Prostate gland (tissue), 2 donors: ENCODE data around the gene WDR55. TPM values are rescaled to one million over a fixed set of nuclear protein-coding genes. Genes with fewer than 3 reads are reported as not detected.
"Not testable (repeated sequence)": the region's sequence is repeated elsewhere in the genome, so short reads cannot be mapped to it uniquely, and the experiment has no call there.

Source experiments
- DNase-seq: peaks from one replicate; pipeline ENCODE4 v3.0.0-alpha.2; 2019; ENCODE audit warnings: low spot score
- H3K27ac ChIP-seq, 2 donors: fragments of 200-600 bp; sonication (generic); 2 replicates each; pipeline ENCODE4 v1.5.1; 2017 to 2019
- H3K27me3 ChIP-seq: fragments of 200-600 bp; sonication (generic); replicated peaks from 2 replicates; pipeline ENCODE4 v1.5.1; 2019; ENCODE audit not compliant: insufficient read depth
- H3K36me3 ChIP-seq, 2 donors: fragments of 200-600 bp; sonication (generic); 1 replicate in 1 of 2; 2 replicates in 1 of 2; pipeline versions ENCODE4 v1.5.1 to v1.8.1; 2017 to 2019
- H3K4me1 ChIP-seq: fragments of 200-600 bp; sonication (generic); replicated peaks from 2 replicates; pipeline ENCODE4 v1.5.1; 2019
- H3K4me3 ChIP-seq, 2 donors: fragments of 200-600 bp; sonication (generic); 2 replicates each; pipeline ENCODE4 v1.5.1; 2017 to 2019
- H3K9me3 ChIP-seq: fragments of 200-600 bp; sonication (generic); 2 replicates; pipeline ENCODE4 v1.5.1; 2017
- POLR2A ChIP-seq: fragments of 450-650 bp; IDR thresholded peaks from one replicate; pipeline ENCODE4 v1.6.1; 2016; ENCODE audit warnings: antibody characterized with exemption, mild to moderate bottlenecking
- POLR2AphosphoS5 ChIP-seq: sonication (generic); formaldehyde crosslinking; IDR thresholded peaks from one replicate; pipeline ENCODE4 v1.6.1; 2017; ENCODE audit warnings: antibody characterized with exemption
- WGBS: methylation state at CpG from one replicate; pipeline ENCODE4 v1.1.5; 2018; 5-methylcytosine and 5-hydroxymethylcytosine counted together
- intact Hi-C: fragments of 100-400 bp; cut with DNase I; formaldehyde crosslinking; loops from one replicate; pipeline ENCODE4 v1.14.2; 2022
- microRNA-seq: library from miRNA; unstranded; fragments of <30 nt; microRNA quantifications from one replicate; pipeline ENCODE4, GENCODE V29; 2016
- small RNA-seq, 2 donors: library from RNA; depleted of rRNA; stranded (forward); fragments of <200 nt; gene quantifications; one replicate each; pipeline ENCODE3, GENCODE V24; 2016
- total RNA-seq, 2 donors: library from RNA; depleted of rRNA; stranded (reverse); fragments of >200 nt; gene quantifications; one replicate each; pipeline ENCODE4 v1.1.0, GENCODE V29; 2016
- TF ChIP-seq, protein P1 (sequence below), 4 experiments: fragments of 200-600 bp in 2 of 4; fragments of 450-650 bp in 2 of 4; sonication (generic) in 2 of 4; IDR thresholded peaks; 1 replicate in 3 of 4; 2 replicates in 1 of 4; pipeline ENCODE4 v1.5.1; 2016 to 2019; ENCODE audit warnings: antibody characterized with exemption in 4 of 4, mild to moderate bottlenecking in 2 of 4, moderate library complexity in 2 of 4

The WDR55 gene
- total RNA-seq, 2 donors from 2014 or later, result 23.2 to 26.2 TPM

- H3K4me1 ChIP-seq, result no peaks in the 10 kb centered on the region
- no peaks in the 10 kb centered on the region for H3K9me3 ChIP-seq
- no peaks in the 10 kb centered on the region for H3K36me3 ChIP-seq
- H3K27me3 ChIP-seq, result no peaks in the 10 kb centered on the region
- H3K4me3 ChIP-seq, result no peak overlapping the region
- no peak for DNase-seq
- TF ChIP-seq POLR2A (no peak), POLR2AphosphoS5 (no peak)
- TF ChIP-seq, protein P1, sequence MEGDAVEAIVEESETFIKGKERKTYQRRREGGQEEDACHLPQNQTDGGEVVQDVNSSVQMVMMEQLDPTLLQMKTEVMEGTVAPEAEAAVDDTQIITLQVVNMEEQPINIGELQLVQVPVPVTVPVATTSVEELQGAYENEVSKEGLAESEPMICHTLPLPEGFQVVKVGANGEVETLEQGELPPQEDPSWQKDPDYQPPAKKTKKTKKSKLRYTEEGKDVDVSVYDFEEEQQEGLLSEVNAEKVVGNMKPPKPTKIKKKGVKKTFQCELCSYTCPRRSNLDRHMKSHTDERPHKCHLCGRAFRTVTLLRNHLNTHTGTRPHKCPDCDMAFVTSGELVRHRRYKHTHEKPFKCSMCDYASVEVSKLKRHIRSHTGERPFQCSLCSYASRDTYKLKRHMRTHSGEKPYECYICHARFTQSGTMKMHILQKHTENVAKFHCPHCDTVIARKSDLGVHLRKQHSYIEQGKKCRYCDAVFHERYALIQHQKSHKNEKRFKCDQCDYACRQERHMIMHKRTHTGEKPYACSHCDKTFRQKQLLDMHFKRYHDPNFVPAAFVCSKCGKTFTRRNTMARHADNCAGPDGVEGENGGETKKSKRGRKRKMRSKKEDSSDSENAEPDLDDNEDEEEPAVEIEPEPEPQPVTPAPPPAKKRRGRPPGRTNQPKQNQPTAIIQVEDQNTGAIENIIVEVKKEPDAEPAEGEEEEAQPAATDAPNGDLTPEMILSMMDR (IDR thresholded peaks at IDR 0.05), result no peak
- 87% methylated on average over 1 of the region's 1 CpG for WGBS
- intact Hi-C loops, result loop anchor here (10.0 kb wide), 1 partner anchor 339 kb away; no protein-coding TSS in a partner anchor
- no peak overlapping the region for H3K27ac ChIP-seq
Measured at GRCh38 chr5:140713562-140714094, 48.9 kb downstream of the WDR55 start.

DNA sequence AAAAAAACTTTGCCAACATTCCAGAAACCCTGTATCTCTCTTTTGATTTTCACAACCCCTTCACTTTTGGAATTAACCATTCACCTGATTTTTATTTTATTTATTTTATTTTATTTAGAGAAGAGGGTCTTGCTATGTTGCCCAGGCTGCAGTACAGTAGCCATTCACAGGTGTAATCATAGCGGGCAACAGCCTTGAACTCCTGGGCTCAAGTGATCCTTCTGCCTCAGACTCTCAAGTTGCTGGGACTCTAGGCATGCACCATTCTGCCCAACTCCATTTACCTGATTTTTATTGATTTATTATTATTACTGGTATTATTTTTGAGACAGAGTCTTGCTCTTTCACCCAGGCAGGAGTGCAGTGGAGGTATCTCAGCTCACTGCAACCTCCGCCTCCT, 51.5 kb downstream of the WDR55 start:
- H3K4me1 ChIP-seq, H3K27me3 ChIP-seq, H3K9me3 ChIP-seq, H3K4me3 ChIP-seq, DNase-seq, H3K27ac ChIP-seq, H3K36me3 ChIP-seq: not testable (repeated sequence)
- WGBS, result 95% methylated on average over 2 of the region's 2 CpGs
- intact Hi-C loops, result loop anchor here (10.0 kb wide), 1 partner anchor 341 kb away; no protein-coding TSS in a partner anchor

- intact Hi-C loops, result loop anchor here (10.0 kb wide), 1 partner anchor 343 kb away; no protein-coding TSS in a partner anchor
- no peaks in the 10 kb centered on the region for H3K36me3 ChIP-seq
- no peaks in the 10 kb centered on the region for H3K9me3 ChIP-seq
- H3K27me3 ChIP-seq, result no peaks in the 10 kb centered on the region
- TF ChIP-seq, protein P1 (IDR thresholded peaks at IDR 0.05), result no peak
- TF ChIP-seq POLR2AphosphoS5 (no peak), POLR2A (no peak)
- H3K4me3 ChIP-seq, result no peak overlapping the region
- no peak for DNase-seq
- peak overlapping the region; percentile 14 for H3K27ac ChIP-seq
- 47% methylated on average over 7 of the region's 7 CpGs for WGBS
- H3K4me1 ChIP-seq, result no peaks in the 10 kb centered on the region
Measured at GRCh38 chr5:140718266-140718592, 53.5 kb downstream of the WDR55 start.

DNA sequence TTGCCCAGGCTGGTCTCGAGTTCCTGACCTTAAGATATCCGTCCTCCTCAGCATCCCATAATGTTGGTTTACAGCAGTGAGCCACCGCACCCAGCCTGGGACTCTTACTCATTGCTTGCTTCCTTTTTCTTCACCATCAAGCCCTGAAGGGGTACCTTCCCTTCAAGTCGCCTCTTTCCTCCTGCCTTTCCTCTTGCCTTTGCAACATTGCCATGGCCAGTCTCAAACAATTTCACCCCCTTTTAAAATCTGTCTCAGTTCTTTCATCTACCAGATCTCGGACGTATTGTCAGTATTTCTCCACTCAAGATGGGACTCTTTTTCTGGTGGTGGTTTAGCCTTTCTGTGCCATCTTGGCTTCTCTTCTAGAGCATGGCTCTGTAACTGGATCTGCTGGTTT, 56.0 kb downstream of the WDR55 start:
- H3K4me1 ChIP-seq, H3K36me3 ChIP-seq, H3K9me3 ChIP-seq, H3K27ac ChIP-seq, H3K4me3 ChIP-seq, DNase-seq, intact Hi-C loops, H3K27me3 ChIP-seq: not testable (repeated sequence)
- 44% methylated on average over 6 of the region's 6 CpGs for WGBS

DNA sequence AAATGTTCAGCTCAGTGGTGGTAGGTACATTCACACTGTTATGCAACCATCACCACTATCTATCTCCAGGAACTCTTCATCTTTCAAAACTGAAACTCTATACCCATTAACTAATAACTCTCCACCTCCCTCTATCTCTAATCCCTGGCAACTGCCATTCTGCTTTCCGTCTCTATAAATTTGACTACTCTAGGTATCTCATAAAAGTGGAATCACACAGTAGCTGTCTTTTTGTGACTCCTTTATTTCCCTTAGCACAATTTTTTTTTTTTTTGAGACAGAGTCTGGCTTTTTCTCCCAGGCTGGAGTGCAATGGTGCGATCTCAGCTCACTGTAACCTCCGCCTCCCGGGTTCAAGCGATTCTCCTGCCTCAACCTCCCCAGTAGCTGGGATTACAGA, 56.7 kb downstream of the WDR55 start:
- H3K36me3 ChIP-seq, intact Hi-C loops, DNase-seq, H3K4me3 ChIP-seq, H3K27me3 ChIP-seq, H3K9me3 ChIP-seq, H3K4me1 ChIP-seq, H3K27ac ChIP-seq: not testable (repeated sequence)
- 68% methylated on average over 5 of the region's 5 CpGs for WGBS

Small RNA genes lying within 50 kb of the gene (microRNA-seq; reads per million reads assigned to microRNA genes)
- gene MIR3655, result 0.75 reads per million

Small RNA genes lying within 50 kb of the gene (small RNA-seq; reads per million reads assigned to genes)
- gene VTRNA1-1 (60.3 to 66.6 reads per million in 2 donors), gene VTRNA1-2 (1.6 to 3.0 reads per million in 2 donors)

Other genes starting within 250 kb of the WDR55 start
- gene EIF4EBP3, start 117.2 kb upstream of the WDR55 start, total RNA-seq, result 10 to 100 TPM; 28.3 to 41.4 TPM
- 10 to 100 TPM; 31.6 to 33.6 TPM for gene SRA1, start 107.4 kb upstream of the WDR55 start, total RNA-seq
- gene APBB3, start 100.3 kb upstream of the WDR55 start, total RNA-seq, result 10 to 100 TPM; 23.7 to 70.7 TPM
- 100 to 1,000 TPM in 1 of 2 donors, 10 to 100 TPM in 1; 61.8 to 107 TPM for gene SLC35A4, start 100.1 kb upstream of the WDR55 start, total RNA-seq
- 10 to 100 TPM; 22.9 to 56.5 TPM for gene CD14, start 31.7 kb upstream of the WDR55 start, total RNA-seq
- 100 to 1,000 TPM in 1 of 2 donors, 10 to 100 TPM in 1; 45.6 to 124 TPM for gene TMCO6, start 25.5 kb upstream of the WDR55 start, total RNA-seq
- 100 to 1,000 TPM in 1 of 2 donors, 10 to 100 TPM in 1; 91.2 to 117 TPM for gene NDUFA2, start 17.3 kb upstream of the WDR55 start, total RNA-seq
- gene IK, start 17.1 kb upstream of the WDR55 start, total RNA-seq, result 100 to 1,000 TPM; 127 to 145 TPM
- gene DND1, start 8.7 kb downstream of the WDR55 start, total RNA-seq, result 10 to 100 TPM in 1 of 2 donors, under 1 TPM in 1; 0.36 to 26.2 TPM
- gene HARS1, start 26.5 kb downstream of the WDR55 start, total RNA-seq, result 10 to 100 TPM; 37.3 to 54.3 TPM
- gene HARS2, start 26.6 kb downstream of the WDR55 start, total RNA-seq, result 10 to 100 TPM; 23.9 to 28.1 TPM
- 10 to 100 TPM; 26.0 to 36.8 TPM for gene ZMAT2, start 35.5 kb downstream of the WDR55 start, total RNA-seq
- gene PCDHA1, start 121.2 kb downstream of the WDR55 start, total RNA-seq, result under 1 TPM in 1 of 2 donors, not detected in 1; 0.85 TPM
- under 1 TPM in 1 of 2 donors, not detected in 1; 0.80 TPM for gene PCDHA2, start 129.9 kb downstream of the WDR55 start, total RNA-seq
- gene PCDHA3, start 136.2 kb downstream of the WDR55 start, total RNA-seq, result 1 to 10 TPM in 1 of 2 donors, under 1 TPM in 1; 0.09 to 1.0 TPM
- 1 to 10 TPM; 2.3 to 2.4 TPM for gene PCDHA4, start 142.2 kb downstream of the WDR55 start, total RNA-seq
- under 1 TPM in 1 of 2 donors, not detected in 1; 0.14 TPM for gene PCDHA5, start 156.7 kb downstream of the WDR55 start, total RNA-seq
- gene PCDHA6, start 163.1 kb downstream of the WDR55 start, total RNA-seq, result 1 to 10 TPM; 1.9 to 2.2 TPM
- gene PCDHA7, start 169.4 kb downstream of the WDR55 start, total RNA-seq, result under 1 TPM; 0.23 to 0.46 TPM
- gene PCDHA8, start 176.3 kb downstream of the WDR55 start, total RNA-seq, result under 1 TPM; 0.17 to 0.36 TPM
- gene PCDHA9, start 183.5 kb downstream of the WDR55 start, total RNA-seq, result under 1 TPM; 0.14 to 0.51 TPM
- 1 to 10 TPM; 1.0 to 2.2 TPM for gene PCDHA10, start 191.0 kb downstream of the WDR55 start, total RNA-seq
- 1 to 10 TPM in 1 of 2 donors, under 1 TPM in 1; 0.85 to 1.5 TPM for gene PCDHA11, start 204.1 kb downstream of the WDR55 start, total RNA-seq
- gene PCDHA12, start 210.4 kb downstream of the WDR55 start, total RNA-seq, result under 1 TPM; 0.40 to 0.50 TPM
- gene PCDHA13, start 217.2 kb downstream of the WDR55 start, total RNA-seq, result 1 to 10 TPM; 1.3 to 1.5 TPM